Measurements from ENCODE around the gene CFAP300. TPM values are rescaled to one million over a fixed set of nuclear protein-coding genes. Genes with fewer than 3 reads are reported as not detected.

The CFAP300 gene
- total and polyA plus RNA-seq, 2 experiments from 2014 or later, result 1.5 to 2.9 TPM

DNA sequence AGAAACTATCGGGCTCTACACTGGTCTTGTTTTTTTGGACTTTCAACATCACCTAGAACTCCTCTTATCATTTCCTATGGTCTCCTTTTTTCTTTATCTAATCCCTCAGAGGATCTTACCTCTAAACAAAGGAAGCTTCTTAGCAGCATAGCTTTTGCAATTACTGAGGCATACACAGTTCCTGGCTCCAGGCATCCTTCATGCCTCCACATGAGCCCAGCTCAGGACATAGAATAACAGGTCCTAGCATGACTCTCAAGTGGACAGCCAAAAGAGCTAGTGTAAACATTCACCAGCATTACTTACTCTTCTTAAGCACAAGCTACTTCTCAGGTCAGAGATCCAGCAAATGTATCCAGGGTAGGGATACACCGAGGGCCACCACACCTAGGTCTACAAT, 17.1 kb downstream of the CFAP300 start:
- H3K4me2 ChIP-seq, result no peak overlapping the region
- H3K36me3 ChIP-seq (replicated peaks; ENCODE audit: insufficient read depth, low read depth), result no peaks in the 10 kb centered on the region
- H3K9me2 ChIP-seq (replicated peaks; ENCODE audit: insufficient read depth), result no peaks in the 10 kb centered on the region
- no peak for DNase-seq (ENCODE audit: low spot score)
- no peak overlapping the region for H3K27ac ChIP-seq
- no peaks in the 10 kb centered on the region for H4K20me1 ChIP-seq (ENCODE audit: insufficient read depth, poor library complexity, severe bottlenecking)
- no peak overlapping the region for H3K4me3 ChIP-seq
- no peaks in the 10 kb centered on the region for H3K4me1 ChIP-seq (ENCODE audit: insufficient read depth)
- TF ChIP-seq EZH2phosphoT487 (IDR thresholded peaks at IDR 0.05; ENCODE audit: low read depth, severe bottlenecking, unreplicated experiment) (no peak), EZH2 (IDR thresholded peaks at IDR 0.05; ENCODE audit: borderline replicate concordance) (no peak)
- TF ChIP-seq, protein P1, sequence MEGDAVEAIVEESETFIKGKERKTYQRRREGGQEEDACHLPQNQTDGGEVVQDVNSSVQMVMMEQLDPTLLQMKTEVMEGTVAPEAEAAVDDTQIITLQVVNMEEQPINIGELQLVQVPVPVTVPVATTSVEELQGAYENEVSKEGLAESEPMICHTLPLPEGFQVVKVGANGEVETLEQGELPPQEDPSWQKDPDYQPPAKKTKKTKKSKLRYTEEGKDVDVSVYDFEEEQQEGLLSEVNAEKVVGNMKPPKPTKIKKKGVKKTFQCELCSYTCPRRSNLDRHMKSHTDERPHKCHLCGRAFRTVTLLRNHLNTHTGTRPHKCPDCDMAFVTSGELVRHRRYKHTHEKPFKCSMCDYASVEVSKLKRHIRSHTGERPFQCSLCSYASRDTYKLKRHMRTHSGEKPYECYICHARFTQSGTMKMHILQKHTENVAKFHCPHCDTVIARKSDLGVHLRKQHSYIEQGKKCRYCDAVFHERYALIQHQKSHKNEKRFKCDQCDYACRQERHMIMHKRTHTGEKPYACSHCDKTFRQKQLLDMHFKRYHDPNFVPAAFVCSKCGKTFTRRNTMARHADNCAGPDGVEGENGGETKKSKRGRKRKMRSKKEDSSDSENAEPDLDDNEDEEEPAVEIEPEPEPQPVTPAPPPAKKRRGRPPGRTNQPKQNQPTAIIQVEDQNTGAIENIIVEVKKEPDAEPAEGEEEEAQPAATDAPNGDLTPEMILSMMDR (IDR thresholded peaks at IDR 0.05; ENCODE audit: poor library complexity), result no peak
- WGBS (ENCODE audit: low lambda C conversion rate, missing lambda C conversion rate), result 88% methylated on average over 2 of the region's 2 CpGs
- H2AFZ ChIP-seq, result no peak overlapping the region
- no peaks in the 10 kb centered on the region for H3K9me3 ChIP-seq (ENCODE audit: low read depth)
- no peaks in the 10 kb centered on the region for H3K27me3 ChIP-seq
- H3K79me2 ChIP-seq, result no peaks in the 10 kb centered on the region

DNA sequence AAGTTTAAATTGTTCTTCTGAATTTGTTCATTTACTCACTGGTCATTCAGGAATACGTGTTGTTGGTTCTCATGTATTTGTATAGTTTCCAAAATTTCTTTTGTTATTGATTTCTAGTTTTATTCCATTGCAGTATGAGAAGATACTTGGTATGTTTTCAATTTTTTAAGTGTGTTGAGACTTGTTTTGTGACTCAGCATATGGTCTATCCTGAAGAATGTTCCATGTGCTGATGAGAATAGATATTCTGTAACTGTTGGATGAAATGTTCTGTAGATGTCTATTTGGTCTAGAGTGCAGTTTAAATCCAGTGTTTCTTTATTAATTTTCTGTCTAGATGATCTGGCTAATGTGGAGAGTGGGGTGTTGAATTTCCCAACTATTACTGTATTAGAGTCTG, 23.5 kb downstream of the CFAP300 start:
- Histone ChIP-seq H3K4me3 (no peak overlapping the region), H4K20me1 (ENCODE audit: insufficient read depth, poor library complexity, severe bottlenecking) (no peaks in the 10 kb centered on the region), H3K36me3 (replicated peaks; ENCODE audit: insufficient read depth, low read depth) (no peaks in the 10 kb centered on the region), H3K27ac (no peak overlapping the region), H2AFZ (no peak overlapping the region), H3K4me1 (ENCODE audit: insufficient read depth) (no peaks in the 10 kb centered on the region), H3K9me3 (ENCODE audit: low read depth) (peaks cover 5% of the 10 kb centered on the region), H3K4me2 (no peak overlapping the region), H3K9me2 (replicated peaks; ENCODE audit: insufficient read depth) (no peaks in the 10 kb centered on the region), H3K79me2 (no peaks in the 10 kb centered on the region), H3K27me3 (no peaks in the 10 kb centered on the region)
- WGBS (ENCODE audit: low lambda C conversion rate, missing lambda C conversion rate), result 0% methylated on average over 1 of the region's 1 CpG
- TF ChIP-seq, protein P1 (IDR thresholded peaks at IDR 0.05; ENCODE audit: poor library complexity), result no peak
- TF ChIP-seq EZH2phosphoT487 (IDR thresholded peaks at IDR 0.05; ENCODE audit: low read depth, severe bottlenecking, unreplicated experiment) (no peak), EZH2 (IDR thresholded peaks at IDR 0.05; ENCODE audit: borderline replicate concordance) (no peak)
- no peak for DNase-seq (ENCODE audit: low spot score)

DNA sequence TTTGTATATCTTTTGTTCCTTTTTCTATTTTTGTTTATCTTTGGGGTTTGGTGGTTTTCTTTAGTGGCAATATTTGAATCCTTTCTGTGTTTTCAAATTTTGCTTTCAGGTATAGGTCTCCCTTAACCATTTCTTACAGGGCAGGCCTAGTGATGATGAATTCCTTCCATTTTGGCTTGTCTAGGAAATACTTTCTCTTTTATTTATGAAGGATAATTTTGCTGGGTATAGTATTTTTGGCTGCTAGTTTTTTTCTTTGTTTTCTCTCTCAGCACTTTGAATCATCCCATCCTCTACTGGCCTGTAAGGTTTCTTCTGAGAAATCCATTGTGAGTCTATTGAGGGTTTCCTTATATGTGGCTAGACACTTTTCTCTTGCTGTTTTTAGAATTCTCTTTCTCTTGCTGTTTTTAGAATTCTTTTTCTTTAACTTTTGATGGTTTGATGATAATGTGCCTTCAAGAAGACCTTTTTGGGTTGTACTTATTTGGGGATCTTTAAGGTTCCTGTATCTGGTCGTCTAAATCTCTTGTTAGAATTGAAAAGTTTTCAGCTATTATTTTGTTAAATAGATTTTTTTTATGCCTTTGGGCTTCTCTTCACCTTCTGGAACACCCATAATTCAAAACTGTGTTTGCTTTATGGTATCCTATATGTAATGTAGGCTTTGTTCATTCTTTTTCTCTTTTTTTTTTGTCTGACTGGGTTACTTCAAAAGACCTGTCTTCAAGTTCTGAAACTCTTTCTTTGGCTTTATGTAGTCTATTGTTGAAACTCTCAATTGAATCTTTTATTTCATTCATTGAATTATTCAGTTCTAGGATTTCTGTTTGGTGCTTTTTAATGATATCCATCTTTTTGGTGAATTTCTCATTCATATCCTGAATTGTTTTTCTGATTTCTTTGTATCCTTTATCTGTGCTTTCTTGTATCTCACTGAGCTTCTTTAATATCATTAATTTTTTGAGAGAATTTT, 24.5 kb downstream of the CFAP300 start:
- no peaks in the 10 kb centered on the region for H3K4me1 ChIP-seq (ENCODE audit: insufficient read depth)
- H3K9me2 ChIP-seq (replicated peaks; ENCODE audit: insufficient read depth), result no peaks in the 10 kb centered on the region
- WGBS (ENCODE audit: low lambda C conversion rate, missing lambda C conversion rate), result 80% methylated on average over 1 of the region's 1 CpG
- no peak overlapping the region for H3K4me3 ChIP-seq
- H2AFZ ChIP-seq, result no peak overlapping the region
- H3K27ac ChIP-seq, result no peak overlapping the region
- H4K20me1 ChIP-seq (ENCODE audit: insufficient read depth, poor library complexity, severe bottlenecking), result no peaks in the 10 kb centered on the region
- no peaks in the 10 kb centered on the region for H3K36me3 ChIP-seq (replicated peaks; ENCODE audit: insufficient read depth, low read depth)
- H3K27me3 ChIP-seq, result no peaks in the 10 kb centered on the region
- H3K79me2 ChIP-seq, result no peaks in the 10 kb centered on the region
- peaks cover 5% of the 10 kb centered on the region for H3K9me3 ChIP-seq (ENCODE audit: low read depth)
- no peak overlapping the region for H3K4me2 ChIP-seq
- TF ChIP-seq, protein P1 (IDR thresholded peaks at IDR 0.05; ENCODE audit: poor library complexity), result no peak
- TF ChIP-seq EZH2 (IDR thresholded peaks at IDR 0.05; ENCODE audit: borderline replicate concordance), result no peak
- TF ChIP-seq EZH2phosphoT487 (IDR thresholded peaks at IDR 0.05; ENCODE audit: low read depth, severe bottlenecking, unreplicated experiment), result no peak
- DNase-seq (ENCODE audit: low spot score), result no peak

All from hepatocyte (in vitro differentiated cells).